Measurements from ENCODE around the gene HSBP1.

Gene HSBP1

GRCh38 chr16:83762992-83763358 is 44.8 kb upstream of the HSBP1 start (continued):
- TF ChIP-seq ESRRG (CRISPR knock-in tag; IDR thresholded peaks at IDR 0.05) = no peak

- TF ChIP-seq PATZ1 (CRISPR knock-in tag; IDR thresholded peaks at IDR 0.05; ENCODE audit: borderline replicate concordance) = no peak
- ATAC-seq = no peak
Observed at GRCh38 chr16:83768986-83769385, 38.8 kb upstream of the HSBP1 start.

- no peak for TF ChIP-seq CSDC2 (CRISPR knock-in tag; IDR thresholded peaks at IDR 0.05)
- TF ChIP-seq ESRRG (CRISPR knock-in tag; IDR thresholded peaks at IDR 0.05) = no peak
- TF ChIP-seq ZNF8 (CRISPR knock-in tag; IDR thresholded peaks at IDR 0.05) = no peak
- no peak for TF ChIP-seq CSRNP3 (CRISPR knock-in tag; IDR thresholded peaks at IDR 0.05)
- no peak for TF ChIP-seq OSR1 (CRISPR knock-in tag; IDR thresholded peaks at IDR 0.05)
- TF ChIP-seq PPARA (CRISPR knock-in tag; IDR thresholded peaks at IDR 0.05; ENCODE audit: borderline replicate concordance) = no peak
- no peak for TF ChIP-seq TOX (CRISPR knock-in tag; IDR thresholded peaks at IDR 0.05; ENCODE audit: borderline replicate concordance)
- TF ChIP-seq POU6F1 (CRISPR knock-in tag; IDR thresholded peaks at IDR 0.05; ENCODE audit: borderline replicate concordance, low read depth) = no peak
- TF ChIP-seq RARB (CRISPR knock-in tag; IDR thresholded peaks at IDR 0.05) = no peak
- TF ChIP-seq ZNF70 (CRISPR knock-in tag; IDR thresholded peaks at IDR 0.05) = no peak
- TF ChIP-seq PATZ1 (CRISPR knock-in tag; IDR thresholded peaks at IDR 0.05; ENCODE audit: borderline replicate concordance) = no peak
- ATAC-seq = no peak
Observed at GRCh38 chr16:83769397-83770008, 38.3 kb upstream of the HSBP1 start.

GRCh38 chr16:83771306-83771942 is 36.4 kb upstream of the HSBP1 start:
- ATAC-seq = no peak
- TF ChIP-seq ISL1 (CRISPR knock-in tag; IDR thresholded peaks at IDR 0.05) (no peak), ESRRG (CRISPR knock-in tag; IDR thresholded peaks at IDR 0.05) (no peak)

- ATAC-seq = no peak
- TF ChIP-seq OSR1 (CRISPR knock-in tag; IDR thresholded peaks at IDR 0.05) = no peak
Observed at GRCh38 chr16:83772806-83773205, 35.0 kb upstream of the HSBP1 start.

- ATAC-seq = no peak
- no peak for TF ChIP-seq TSHZ2 (CRISPR knock-in tag; IDR thresholded peaks at IDR 0.05)
Observed at GRCh38 chr16:83774066-83774465, 33.7 kb upstream of the HSBP1 start.

Data from SK-N-SH treated with all-trans-retinoic acid at 6 μM for 48 hours (cell line).